ENCODE data around the gene SLC39A13. TPM values are rescaled to one million over a fixed set of nuclear protein-coding genes. Genes with fewer than 3 reads are reported as not detected.

The SLC39A13 gene
- total RNA-seq, 2 experiments from 2014 or later = 36.6 to 39.2 TPM

GRCh38 chr11:47373876-47374719 lies 34.3 kb upstream of the SLC39A13 start:
- no peaks in the 10 kb centered on the region for H3K36me3 ChIP-seq (ENCODE audit: insufficient read depth, low read length)
- Mint-ChIP-seq H3K36me3 (ENCODE audit: low read depth) (no peaks in the 10 kb centered on the region), H3K9me3 (no peaks in the 10 kb centered on the region), H3K4me3 (no peak overlapping the region), H3K27me3 (no peaks in the 10 kb centered on the region), H3K27ac (no peak overlapping the region), H3K4me1 (ENCODE audit: low read depth) (no peaks in the 10 kb centered on the region)
- no peaks in the 10 kb centered on the region for H3K27me3 ChIP-seq (ENCODE audit: control insufficient read depth in 1 of 2, insufficient read depth in 2 of 2, low read length in 2 of 2)
- H3K4me3 ChIP-seq (ENCODE audit: low read length) = no peak overlapping the region
- no peaks in the 10 kb centered on the region for H3K9me3 ChIP-seq (ENCODE audit: control insufficient read depth in 1 of 2, insufficient read depth in 1 of 2, low read length in 2 of 2)
- H3K27ac ChIP-seq (ENCODE audit: low read depth in 1 of 2, low read length in 2 of 2) = no peak overlapping the region
- ChIA-PET CTCF (interaction anchor here (0.7 to 6.1 kb wide), 13 partner anchors 10 to 80 kb away, joined by 3 to 43 read pairs (median 4); no protein-coding TSS in a partner anchor), POLR2A (interaction anchor here (0.7 to 1.6 kb wide), 9 partner anchors 18 to 52 kb away, joined by 3 to 12 read pairs (median 5); partner anchors contain the start of genes PSMC3 and SLC39A13)
- intact Hi-C loops (cut with DNase I, micrococcal nuclease) = loop anchor here (1.0 to 5.0 kb wide), 6 partner anchors 21 to 478 kb away; partner anchors contain the start of gene SLC39A13 (in 2 of the 2)
- H3K4me1 ChIP-seq (ENCODE audit: insufficient read depth, low read length) = peaks cover 13% of the 10 kb centered on the region
- DNase-seq (peak; percentile 73 to 93 (median 84)), ATAC-seq (ENCODE audit: poor library complexity) (peak; percentile 95)
- TF ChIP-seq CTCF (IDR thresholded peaks at IDR 0.05) = peak; percentile 93

- no peak for DNase-seq
- Histone ChIP-seq H3K36me3 (ENCODE audit: insufficient read depth, low read length) (no peaks in the 10 kb centered on the region), H3K9me3 (ENCODE audit: control insufficient read depth in 1 of 2, insufficient read depth in 1 of 2, low read length in 2 of 2) (no peaks in the 10 kb centered on the region), H3K4me3 (ENCODE audit: low read length) (no peak overlapping the region), H3K27me3 (ENCODE audit: control insufficient read depth in 1 of 2, insufficient read depth in 2 of 2, low read length in 2 of 2) (no peaks in the 10 kb centered on the region), H3K4me1 (ENCODE audit: insufficient read depth, low read length) (peaks cover 13% of the 10 kb centered on the region), H3K27ac (ENCODE audit: low read depth in 1 of 2, low read length in 2 of 2) (no peak overlapping the region)
- Mint-ChIP-seq H3K9me3 (no peaks in the 10 kb centered on the region), H3K27me3 (no peaks in the 10 kb centered on the region), H3K4me1 (ENCODE audit: low read depth) (no peaks in the 10 kb centered on the region), H3K27ac (no peak overlapping the region), H3K36me3 (ENCODE audit: low read depth) (no peaks in the 10 kb centered on the region), H3K4me3 (no peak overlapping the region)
- intact Hi-C loops (cut with DNase I, micrococcal nuclease) = loop anchor here (1.0 to 5.0 kb wide), 6 partner anchors 20 to 478 kb away; partner anchors contain the start of gene SLC39A13 (in 2 of the 2)
- TF ChIP-seq CTCF (IDR thresholded peaks at IDR 0.05) = no peak
- no peak for ATAC-seq (ENCODE audit: poor library complexity)
- ChIA-PET POLR2A (interaction anchor here (0.7 to 1.6 kb wide), 8 partner anchors 17 to 52 kb away, joined by 3 to 12 read pairs (median 6); partner anchors contain the start of genes PSMC3 and SLC39A13), CTCF (interaction anchor here (0.7 to 6.1 kb wide), 13 partner anchors 11 to 79 kb away, joined by 3 to 43 read pairs (median 4); no protein-coding TSS in a partner anchor)
Measured at GRCh38 chr11:47374720-47375019, 33.7 kb upstream of the SLC39A13 start.

GRCh38 chr11:47375020-47375419 lies 33.4 kb upstream of the SLC39A13 start:
- CTCF ChIA-PET = interaction anchor here (1.0 to 6.1 kb wide), 4 partner anchors 19 to 36 kb away, joined by 10 to 43 read pairs (median 12); no protein-coding TSS in a partner anchor
- H3K27me3 Mint-ChIP-seq = no peaks in the 10 kb centered on the region
- Histone ChIP-seq H3K9me3 (ENCODE audit: control insufficient read depth in 1 of 2, insufficient read depth in 1 of 2, low read length in 2 of 2) (no peaks in the 10 kb centered on the region), H3K27me3 (ENCODE audit: control insufficient read depth in 1 of 2, insufficient read depth in 2 of 2, low read length in 2 of 2) (no peaks in the 10 kb centered on the region), H3K4me1 (ENCODE audit: insufficient read depth, low read length) (peaks cover 13% of the 10 kb centered on the region), H3K27ac (ENCODE audit: low read depth in 1 of 2, low read length in 2 of 2) (no peak overlapping the region), H3K4me3 (ENCODE audit: low read length) (no peak overlapping the region), H3K36me3 (ENCODE audit: insufficient read depth, low read length) (no peaks in the 10 kb centered on the region)
- no peak overlapping the region for H3K4me3 Mint-ChIP-seq
- TF ChIP-seq CTCF (IDR thresholded peaks at IDR 0.05) = no peak
- no peaks in the 10 kb centered on the region for H3K9me3 Mint-ChIP-seq
- H3K36me3 Mint-ChIP-seq (ENCODE audit: low read depth) = no peaks in the 10 kb centered on the region
- no peaks in the 10 kb centered on the region for H3K4me1 Mint-ChIP-seq (ENCODE audit: low read depth)
- POLR2A ChIA-PET = interaction anchor here (1.0 to 1.2 kb wide), 2 partner anchors 25 to 37 kb away, joined by 11 to 12 read pairs; no protein-coding TSS in a partner anchor
- ATAC-seq (ENCODE audit: poor library complexity) (no peak), DNase-seq (no peak)
- intact Hi-C loops (cut with DNase I, micrococcal nuclease) = loop anchor here (2.0 kb wide), 3 partner anchors 20 to 80 kb away; no protein-coding TSS in a partner anchor
- H3K27ac Mint-ChIP-seq = no peak overlapping the region

Measured in CD4-positive, alpha-beta T cell (primary cell).